CD4-positive, alpha-beta T cell treated with Interleukin-6 at 100 ng/mL for 8 hours (primary cell): ENCODE data around the gene PCCA.
"Not testable (repeated sequence)": the region's sequence is repeated elsewhere in the genome, so short reads cannot be mapped to it uniquely, and the experiment has no call there.

ENCODE experiments used
- DNase-seq: peaks from one replicate; pipeline ENCODE4 v3.0.0-alpha.2; 2020; ENCODE audit warnings: mixed read lengths, low spot score

PCCA gene, protein sequence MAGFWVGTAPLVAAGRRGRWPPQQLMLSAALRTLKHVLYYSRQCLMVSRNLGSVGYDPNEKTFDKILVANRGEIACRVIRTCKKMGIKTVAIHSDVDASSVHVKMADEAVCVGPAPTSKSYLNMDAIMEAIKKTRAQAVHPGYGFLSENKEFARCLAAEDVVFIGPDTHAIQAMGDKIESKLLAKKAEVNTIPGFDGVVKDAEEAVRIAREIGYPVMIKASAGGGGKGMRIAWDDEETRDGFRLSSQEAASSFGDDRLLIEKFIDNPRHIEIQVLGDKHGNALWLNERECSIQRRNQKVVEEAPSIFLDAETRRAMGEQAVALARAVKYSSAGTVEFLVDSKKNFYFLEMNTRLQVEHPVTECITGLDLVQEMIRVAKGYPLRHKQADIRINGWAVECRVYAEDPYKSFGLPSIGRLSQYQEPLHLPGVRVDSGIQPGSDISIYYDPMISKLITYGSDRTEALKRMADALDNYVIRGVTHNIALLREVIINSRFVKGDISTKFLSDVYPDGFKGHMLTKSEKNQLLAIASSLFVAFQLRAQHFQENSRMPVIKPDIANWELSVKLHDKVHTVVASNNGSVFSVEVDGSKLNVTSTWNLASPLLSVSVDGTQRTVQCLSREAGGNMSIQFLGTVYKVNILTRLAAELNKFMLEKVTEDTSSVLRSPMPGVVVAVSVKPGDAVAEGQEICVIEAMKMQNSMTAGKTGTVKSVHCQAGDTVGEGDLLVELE

DNA sequence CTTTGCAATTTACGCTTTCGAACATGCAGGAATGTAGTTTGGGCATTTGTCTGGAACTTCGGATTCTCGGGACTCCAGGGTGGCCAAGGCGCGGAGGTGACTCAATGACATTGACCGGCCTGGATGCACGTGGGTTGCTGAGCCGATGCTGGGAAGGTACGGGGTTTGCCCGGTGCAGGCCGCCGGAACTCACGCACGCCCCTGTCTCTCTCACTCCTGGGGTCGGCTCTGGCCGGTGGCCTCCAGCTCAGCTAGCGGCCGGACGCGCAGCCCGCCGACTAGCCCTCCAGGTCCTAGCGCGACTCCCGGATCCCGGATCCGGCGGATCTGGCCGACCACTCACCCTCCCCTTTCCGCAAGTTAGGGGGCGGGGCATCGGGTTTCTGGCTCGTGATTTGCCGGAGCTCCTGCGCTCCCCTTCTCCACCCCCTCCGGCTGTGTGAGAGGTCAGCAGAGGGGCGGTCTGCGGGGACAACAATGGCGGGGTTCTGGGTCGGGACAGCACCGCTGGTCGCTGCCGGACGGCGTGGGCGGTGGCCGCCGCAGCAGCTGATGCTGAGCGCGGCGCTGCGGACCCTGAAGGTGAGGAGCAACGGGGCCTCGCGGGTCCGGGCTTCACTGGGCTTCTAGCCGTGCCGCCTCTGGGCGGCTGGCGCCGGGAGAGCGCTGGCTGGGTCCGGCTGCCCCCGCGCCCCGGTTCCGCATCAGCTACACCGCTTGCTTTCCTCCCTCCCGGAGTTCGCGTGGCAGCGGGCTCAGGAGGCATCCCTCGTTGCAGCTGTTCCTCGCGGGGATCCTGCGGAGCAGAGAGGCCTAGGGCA lies at the start of gene PCCA:
Gene PCCA, plus strand, starts transcription at position 450 of the 821 bp plus-strand sequence. Its CDS starts 28 bp downstream, at position 478.
- DNase-seq, result peak; percentile 68

DNA sequence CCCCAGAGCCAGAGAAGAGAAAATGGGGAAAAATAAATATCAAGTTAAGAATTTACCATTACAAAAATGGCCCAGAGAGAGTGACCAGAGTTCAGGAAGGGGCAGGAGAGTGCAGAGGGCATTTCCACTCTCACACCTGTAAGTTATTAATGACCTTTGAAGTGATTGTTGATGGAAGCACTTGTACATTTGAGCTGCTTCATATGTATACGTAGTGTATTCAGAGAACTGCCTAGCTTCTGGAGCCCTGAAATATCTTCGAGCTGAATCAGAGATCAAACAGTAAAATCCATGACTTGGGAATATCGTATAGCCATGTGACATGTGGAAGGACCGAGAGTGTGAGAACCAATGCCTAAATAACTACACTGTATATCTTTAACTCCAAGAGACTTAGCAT lies 49.2 kb upstream of the PCCA start:
- no peak for DNase-seq

DNA sequence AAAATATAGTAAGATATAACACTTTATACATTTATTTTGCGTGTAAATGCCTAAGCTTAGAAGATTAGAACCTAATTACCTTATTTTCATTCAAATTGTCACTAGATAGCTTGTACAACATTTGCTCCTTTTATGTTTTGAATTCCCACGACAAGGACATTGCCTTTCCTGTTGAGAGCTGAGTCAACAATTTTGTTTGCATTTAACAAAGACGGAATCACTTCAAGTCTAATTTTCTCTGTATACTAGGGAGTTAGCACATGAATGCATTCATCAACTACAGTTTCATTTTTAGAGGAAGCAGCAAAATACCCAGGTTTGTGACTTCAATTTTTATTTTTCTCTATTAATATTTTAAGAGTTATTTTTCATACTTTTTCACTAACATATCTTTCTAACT lies 48.7 kb upstream of the PCCA start:
- DNase-seq, result no peak

DNA sequence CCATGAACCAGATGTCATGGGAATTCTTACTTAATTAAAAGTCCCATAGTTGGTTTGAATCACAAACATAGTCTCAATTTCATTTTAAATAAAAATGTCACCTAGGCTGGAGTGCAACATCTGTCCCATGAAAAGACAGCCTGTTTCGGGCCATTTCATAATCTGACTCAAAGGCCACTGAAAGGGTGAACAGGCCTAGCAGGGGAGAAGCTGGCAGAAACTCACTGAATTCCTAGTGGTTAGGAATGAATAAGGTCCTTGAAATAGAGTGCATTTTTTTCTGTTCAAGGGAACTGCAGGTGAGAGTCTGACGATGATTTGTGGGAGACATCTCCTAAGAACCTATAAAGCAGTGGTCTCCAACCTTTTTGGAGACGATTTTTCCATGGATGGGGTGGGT lies 44.0 kb upstream of the PCCA start:
- no peak for DNase-seq

DNA sequence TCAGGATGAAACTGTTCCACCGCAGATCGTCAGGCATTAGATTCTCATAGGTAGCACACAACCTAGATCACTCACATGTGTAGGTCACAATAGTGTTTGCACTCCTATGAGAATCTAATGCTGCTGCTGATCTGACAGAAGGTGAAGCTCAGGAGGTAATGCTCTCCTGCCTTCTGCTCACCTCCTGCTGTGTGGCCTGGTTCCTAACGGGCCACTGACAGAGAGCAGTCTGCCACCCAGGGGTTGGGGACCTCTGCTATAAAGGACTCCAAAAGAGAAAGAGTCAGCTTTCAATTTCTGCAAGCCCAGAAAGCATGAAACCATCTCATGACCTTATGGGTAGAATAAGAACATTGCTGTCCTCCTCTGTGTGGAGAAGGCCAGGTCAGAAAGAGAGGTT lies 43.5 kb upstream of the PCCA start:
- no peak for DNase-seq

DNA sequence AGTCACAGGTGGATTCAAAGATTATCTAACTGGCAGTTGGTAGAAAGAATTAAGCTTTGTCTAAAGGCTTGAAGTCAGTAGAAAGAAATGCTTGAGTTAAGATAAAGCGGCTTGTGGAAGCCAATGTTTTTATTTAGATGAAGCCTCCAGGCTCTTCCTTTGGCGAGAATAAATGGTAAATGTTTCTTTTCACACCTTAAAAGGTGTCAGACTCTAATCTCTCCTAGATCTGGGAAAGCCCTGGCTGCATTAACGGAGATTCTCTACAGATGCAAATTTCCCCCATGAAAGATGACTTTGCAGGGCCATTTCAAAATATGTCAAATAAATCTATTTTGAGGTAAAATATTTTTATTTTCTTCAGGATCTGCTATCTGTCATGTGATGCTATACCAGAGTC lies 37.8 kb upstream of the PCCA start:
- no peak for DNase-seq

DNA sequence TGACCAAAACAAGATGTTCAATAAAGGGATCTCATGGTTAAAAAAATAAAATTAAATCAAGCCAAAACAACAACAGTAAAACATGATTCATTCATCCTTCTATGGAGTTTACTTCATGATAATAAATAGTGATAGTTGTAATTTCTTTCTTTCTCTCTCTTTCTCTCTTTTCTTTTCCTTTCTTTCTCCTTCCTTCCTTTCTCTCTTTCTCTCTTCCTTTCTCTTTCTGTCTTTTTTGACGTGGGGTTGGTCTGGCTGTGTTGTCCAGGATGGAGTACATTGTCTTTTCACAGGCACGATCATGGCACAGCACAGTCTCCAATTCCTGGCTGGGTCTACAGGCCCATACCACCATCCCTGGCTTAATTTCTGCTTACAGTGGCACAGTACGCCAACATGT lies 29.1 kb upstream of the PCCA start:
- no peak for DNase-seq

DNA sequence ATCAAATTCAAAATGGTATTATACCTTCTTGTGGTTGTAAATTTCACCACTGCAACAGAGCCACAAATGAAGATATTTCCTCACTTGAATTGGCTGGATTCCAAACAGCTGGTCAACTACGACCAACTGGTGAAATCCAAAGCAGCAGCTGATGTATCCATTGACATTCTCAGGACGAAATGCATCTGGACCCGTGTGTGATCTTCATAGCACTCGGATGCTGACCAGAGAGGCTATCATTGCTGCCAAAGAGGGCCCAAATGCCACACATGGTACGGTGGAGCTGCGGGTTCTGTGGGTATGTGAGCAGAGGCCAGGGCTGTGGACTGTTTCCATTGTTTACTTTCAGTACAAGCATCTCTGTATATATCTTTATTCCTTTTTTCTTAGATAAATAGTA lies 25.6 kb upstream of the PCCA start:
- DNase-seq, result no peak

DNA sequence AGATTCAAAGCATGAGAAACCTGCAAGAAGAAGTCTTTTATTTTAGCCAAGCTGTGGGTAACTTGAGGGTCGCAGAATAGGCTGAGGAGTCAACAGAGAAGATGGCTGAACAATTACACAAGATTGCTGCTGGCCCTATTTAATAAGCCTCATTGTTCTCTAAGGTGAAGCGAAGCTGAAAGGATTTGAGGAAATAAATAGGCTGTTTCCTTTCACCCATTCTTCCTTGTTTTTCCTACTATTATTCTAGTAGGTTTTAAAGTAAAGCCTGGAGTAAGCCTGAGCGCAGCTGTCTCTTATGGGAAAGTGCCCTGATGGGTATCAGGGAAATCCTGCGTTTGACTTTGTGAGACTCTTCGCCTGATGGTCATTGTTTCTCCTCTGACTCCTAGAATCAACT lies 25.0 kb upstream of the PCCA start:
- no peak for DNase-seq

DNA sequence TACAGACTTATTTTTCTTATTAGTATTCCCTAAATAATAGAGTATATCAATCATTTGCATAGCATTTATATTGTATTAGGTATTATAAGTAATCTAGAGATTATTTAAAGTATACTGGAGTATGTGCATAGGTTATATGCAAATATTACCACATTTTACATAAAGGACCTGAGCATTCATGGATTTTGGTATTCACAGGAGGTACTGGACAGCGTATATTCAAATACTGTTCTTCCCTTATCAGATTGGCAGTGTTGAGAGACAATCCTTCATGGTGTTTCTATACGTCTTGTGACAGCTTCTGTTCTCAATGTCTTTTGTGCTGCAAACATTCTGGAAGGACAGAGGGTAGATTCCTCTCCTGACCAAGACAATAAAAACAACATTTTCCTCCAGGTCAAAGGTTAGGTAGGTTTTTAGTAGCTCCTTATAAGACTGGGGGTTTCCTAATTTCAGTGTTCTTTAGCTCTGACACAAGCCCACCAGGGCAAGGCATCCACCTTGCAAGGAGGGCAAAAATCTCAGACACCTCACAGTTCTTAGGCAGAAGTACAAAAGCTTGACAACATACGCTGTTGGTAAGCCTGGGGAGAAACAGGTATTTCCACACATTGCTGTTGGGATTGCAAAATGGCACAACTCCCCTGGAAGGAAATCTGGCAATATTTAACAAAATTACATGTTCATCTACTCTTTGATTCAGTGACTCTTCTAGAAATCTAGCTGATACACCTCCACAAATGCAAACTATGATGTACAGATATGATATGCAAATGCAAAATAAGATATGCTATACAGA lies 20.6 kb upstream of the PCCA start:
- no peak for DNase-seq

DNA sequence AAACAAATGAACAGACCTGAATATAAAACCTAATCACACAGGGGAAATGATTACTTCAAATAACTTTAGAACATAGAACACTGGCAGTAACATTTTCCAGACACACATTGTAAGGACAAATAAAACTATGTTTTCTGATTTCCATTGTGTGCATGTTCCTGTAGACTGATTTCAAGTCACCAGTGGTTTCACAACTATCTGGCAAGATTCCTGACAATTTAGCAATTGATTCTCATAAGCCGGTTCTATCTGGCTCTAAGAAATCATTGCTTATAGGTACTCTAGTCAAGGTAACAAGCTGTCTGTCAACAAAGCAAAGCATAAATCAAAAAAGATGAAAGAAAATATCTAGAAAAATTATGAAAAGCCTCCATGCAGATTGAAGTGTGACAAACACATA lies 19.6 kb upstream of the PCCA start:
- DNase-seq, result no peak

DNA sequence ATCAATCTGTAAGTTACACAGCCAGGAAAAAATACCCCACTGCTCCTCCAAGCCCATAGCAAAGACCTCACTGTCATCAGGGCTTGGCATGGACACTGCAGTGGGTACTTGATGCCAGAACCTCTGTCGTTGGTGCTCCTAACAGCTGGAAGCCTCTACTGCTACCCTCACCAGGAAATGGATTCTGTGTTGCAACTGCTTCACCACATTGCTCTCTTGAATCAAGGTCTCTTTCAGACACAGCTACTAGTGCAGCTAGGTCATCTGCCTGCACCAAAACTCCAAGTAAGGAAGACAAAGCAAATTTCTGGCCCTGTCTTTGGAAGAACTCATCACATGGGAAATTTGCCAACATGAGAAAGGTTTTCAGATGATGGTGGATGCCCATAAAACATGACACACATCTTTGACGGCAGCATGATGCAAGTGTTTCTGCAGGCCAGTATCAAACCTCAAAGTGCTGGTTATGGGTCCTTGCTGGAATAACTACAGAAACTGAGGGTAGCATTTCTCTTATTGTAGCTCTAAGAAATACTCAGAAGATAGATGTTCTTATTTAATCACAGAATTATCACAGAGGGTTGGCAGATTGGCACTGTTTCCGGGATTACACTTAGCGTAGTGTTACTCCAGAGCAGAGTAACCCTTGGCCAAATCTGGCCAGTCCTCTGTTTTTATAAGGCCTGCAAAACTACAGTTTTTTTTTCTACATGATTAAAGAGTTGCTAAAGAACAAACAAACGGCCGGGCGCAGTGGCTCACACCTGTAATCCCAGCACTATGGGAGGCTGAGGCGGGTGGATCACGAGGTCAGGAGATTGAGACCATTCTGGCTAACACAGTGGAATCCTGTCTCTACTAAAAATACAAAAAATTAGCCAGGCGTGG lies 12.9 kb upstream of the PCCA start:
- DNase-seq, result no peak

DNA sequence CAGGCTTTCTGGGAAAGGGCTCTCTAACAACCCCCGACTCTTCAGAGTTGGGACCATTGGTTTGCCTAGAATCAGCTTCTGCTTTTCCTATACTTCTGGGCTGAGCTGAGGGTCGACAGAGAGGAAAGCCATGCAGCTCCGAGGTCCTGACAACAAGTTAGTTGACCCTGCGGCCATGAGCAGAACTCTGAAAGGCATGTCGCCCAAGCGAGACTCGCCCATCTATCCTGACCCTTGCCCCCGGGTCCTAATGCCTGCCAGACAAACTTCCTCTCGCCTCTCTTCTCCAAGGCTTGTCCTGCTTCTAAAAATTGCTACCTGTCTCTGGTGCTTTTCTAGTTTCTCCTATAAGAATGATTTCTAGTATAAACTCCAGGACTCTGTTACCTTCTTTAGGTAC lies 9.9 kb upstream of the PCCA start:
- not testable (repeated sequence) for DNase-seq

DNA sequence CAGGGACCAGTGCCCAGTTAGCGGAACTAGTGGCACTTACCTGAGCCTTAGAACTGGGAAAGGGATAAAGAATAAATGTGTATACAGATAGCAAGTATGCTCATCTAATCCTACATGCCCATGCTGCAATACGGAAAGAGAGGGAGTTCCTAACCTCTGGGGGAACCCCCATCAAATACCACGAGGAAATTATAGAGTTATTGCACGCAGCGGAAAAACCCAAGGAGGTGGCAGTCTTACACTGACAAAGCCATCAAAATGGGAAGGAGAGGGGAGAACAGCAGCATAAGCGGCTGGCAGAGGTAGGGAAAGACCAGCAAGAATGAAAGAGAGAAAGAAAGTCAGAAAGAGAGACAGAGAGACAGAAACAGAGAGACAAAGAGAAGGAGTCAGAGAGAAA lies 5.5 kb upstream of the PCCA start:
- not testable (repeated sequence) for DNase-seq

DNA sequence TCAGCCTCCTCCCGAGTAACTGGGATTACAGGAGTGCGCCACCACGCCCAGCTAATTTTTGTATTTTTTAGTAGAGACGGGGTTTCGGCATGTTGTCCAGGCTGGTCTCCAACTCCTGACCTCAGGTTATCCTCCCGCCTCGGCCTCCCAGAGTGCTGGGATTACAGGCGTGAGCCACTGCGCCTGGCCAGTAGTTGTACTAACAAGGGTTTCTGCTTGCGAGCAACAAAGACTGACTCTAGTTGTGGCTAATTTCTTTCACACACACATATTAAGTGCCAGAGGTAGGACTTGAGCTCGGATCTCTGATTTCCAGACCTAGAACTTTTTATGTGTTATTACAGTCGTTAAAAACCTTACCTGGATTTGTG lies 635 bp upstream of the PCCA start:
- DNase-seq, result no peak

DNA sequence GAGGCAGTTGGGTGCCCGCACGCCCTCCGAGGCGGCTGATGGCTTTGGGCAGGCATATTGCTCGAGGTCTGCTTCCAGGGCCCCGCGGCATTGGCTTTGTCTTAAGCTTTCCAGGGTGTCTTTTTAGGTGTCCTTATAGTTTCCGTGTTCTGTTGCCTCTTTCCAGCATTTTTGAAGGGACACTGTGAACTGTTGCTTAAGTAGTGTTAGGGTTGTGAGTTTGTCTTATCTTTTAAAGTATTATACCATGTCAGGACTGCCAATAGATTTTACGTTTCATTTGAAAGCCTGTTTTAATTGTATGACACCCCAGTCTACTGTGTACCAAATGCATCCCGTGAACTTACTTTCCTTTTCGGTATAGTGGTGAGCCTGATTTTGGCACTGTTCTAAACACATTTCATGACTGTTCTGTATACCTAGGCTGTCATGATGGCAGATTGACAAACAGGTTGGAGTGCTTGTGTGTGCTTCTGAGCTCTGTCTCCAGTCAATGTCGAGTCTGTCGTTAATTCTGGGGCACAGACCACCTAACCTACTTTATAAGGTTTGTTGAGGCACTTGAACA lies 656 bp downstream of the PCCA start:
- peak; percentile 20 for DNase-seq

DNA sequence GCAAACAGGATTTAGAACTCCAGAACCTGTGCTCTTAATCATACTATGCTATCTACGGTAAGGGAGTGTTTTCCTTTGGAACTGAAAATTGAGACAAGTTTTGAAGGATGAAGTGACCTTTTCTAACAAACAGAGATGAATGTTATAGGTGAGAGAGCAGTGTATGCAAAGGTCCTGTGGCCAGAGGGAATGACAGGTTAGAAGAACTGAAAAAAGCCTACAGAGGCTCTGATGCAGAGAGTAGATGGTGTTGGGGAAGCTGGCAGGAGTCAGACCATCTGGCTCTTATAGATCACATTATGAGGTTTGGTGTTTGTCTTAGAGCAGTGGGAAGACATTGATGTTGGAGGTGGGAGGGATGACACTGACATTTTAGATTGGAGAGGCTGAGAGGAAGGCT lies 2.0 kb downstream of the PCCA start:
- DNase-seq, result no peak

DNA sequence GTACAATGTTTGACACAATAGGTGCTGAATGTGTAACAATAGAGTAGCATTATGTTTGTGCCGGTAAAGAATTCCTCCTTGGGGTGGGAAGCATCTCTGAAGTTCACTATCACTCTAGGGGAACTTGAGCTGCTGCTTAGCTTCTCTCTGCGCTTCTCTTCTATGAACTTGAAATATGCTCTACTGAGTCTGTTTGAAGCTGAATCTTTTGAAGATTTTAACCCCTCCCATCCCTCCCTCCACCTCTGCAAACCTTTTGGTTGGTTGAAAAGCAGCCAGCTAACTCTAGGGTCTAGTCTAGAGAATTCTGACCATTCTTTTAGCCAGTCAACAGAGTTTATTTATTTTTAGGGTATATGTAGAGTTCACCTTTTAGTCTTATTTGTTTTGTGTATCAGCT lies 2.5 kb downstream of the PCCA start:
- no peak for DNase-seq

DNA sequence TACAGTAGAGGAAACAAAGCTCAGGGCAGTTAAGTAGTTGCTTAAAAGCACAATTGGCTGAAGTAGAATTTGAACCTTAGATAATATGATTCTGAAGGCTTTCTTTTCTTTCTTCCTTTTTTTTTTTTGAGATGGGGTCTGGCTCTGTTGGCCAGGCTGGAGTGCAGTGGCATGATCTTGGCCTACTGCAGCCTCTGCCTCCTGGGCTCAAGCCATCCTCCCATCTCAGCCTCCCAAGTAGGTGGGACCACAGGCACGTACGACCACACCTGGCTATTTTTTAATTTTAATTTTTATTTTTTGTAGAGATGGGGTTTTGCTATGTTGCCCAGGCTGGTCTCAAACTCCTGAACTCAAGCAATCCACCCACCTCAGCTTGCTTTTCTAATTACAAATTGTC lies 3.4 kb downstream of the PCCA start:
- DNase-seq, result not testable (repeated sequence)

DNA sequence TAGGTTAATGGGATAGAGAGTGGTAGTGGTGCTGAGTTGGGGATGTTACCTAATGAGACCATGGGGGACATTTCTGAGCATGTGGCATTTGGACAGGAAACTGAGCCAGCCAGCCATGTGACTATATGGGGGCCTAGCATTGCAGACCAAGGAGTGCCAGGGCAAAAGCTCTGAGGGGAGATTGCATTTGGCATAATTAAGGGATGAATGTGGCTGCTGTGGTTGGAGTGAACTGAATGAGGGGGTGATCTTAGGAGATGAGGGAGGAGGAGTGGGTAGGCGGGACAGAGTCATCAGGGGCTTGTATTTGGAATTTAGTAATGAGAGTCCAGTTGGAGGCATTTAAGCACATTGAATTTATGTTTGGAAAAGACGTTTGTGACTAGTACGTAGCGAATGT lies 6.6 kb downstream of the PCCA start:
- no peak for DNase-seq

DNA sequence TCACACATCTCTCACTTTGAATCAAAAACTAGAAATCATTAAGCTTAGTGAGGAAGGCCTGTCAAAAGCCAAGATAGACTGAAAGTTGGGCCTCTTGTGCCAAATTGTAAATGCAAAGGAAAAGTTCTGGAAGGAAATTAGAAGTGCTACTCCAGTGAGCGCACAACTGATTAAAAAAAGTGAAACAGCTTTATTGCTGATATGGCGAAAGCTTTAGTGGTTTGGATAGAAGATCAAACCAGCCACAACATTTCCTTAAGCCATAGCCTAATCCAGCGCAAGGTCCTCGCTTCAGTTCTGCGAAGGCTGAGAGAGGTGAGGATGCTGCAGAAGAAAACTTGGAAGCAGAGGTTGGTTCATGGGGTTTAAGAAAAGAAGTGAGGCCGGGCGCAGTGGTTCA lies 7.6 kb downstream of the PCCA start:
- DNase-seq, result no peak
